Stimulated activated CD4-positive, alpha-beta T cell treated with anti-CD3 and anti-CD28 coated beads, Interleukin-15, amount 100 ng/mL, for 48 hours (primary cell): ENCODE results near the gene GNRH2.
A peak's percentile ranks its signal among the peaks of the same experiment; 100 is the strongest.
"Not testable (repeated sequence)": the region's sequence is repeated elsewhere in the genome, so short reads cannot be mapped to it uniquely, and the experiment has no call there.

Experiments used
- DNase-seq, 2 donors: peaks; one replicate each; pipeline ENCODE4 v3.0.0-alpha.2; 2020; ENCODE audit warnings: low read depth in 2 of 2

GNRH2 gene

GRCh38 chr20:3041854-3042409, 1.5 kb upstream of the GNRH2 start:
- no peak for DNase-seq

GRCh38 chr20:3042625-3043024, 797 bp upstream of the GNRH2 start:
- no peak for DNase-seq

GRCh38 chr20:3044336-3044965, 1.0 kb downstream of the GNRH2 start:
- DNase-seq = no peak

DNA sequence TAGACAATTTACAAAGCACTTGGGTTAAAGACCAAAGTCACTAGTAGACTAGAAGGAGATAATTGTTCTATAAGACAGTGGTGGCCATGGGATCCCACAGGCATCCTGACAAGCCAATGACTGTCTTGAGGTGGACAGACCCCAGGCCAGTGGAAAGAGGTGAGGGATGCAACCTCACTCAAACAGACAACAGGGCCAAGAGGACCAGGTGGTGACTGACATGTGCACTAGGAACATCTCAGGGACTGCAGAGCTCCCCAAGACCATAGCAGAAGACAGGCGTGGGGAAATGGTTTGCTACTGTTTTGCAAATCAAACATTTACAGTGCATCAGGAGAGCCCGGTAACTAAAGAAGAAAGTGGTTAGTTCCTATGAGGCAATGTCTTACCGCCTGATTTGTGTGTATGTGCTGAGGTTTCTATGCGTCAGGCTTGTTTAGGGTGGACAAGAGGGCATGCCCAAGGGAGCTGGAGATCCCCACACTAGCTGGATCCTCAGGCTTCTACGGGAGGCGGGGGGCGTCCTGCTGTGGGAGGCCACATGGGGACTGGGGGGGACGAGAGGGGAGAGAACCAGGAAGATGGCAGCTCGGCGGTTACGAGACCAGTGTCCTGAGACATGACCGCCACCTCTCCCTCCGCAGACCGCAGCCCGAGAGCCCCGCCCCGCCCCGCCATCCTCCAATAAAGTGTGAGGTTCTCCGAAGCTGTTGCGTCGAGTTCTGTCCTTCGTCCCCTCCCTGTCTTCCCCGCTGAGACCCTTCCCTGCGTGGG, 1.8 kb downstream of the GNRH2 start:
- peak; percentile 50 to 51 for DNase-seq

GRCh38 chr20:3045816-3046676, 2.6 kb downstream of the GNRH2 start, which contains the start of gene MRPS26:
Gene MRPS26, plus strand, starts transcription at chr20:3046052. Its CDS starts 17 bp downstream, at chr20:3046069.
- DNase-seq = peak; percentile 69 to 82

DNA sequence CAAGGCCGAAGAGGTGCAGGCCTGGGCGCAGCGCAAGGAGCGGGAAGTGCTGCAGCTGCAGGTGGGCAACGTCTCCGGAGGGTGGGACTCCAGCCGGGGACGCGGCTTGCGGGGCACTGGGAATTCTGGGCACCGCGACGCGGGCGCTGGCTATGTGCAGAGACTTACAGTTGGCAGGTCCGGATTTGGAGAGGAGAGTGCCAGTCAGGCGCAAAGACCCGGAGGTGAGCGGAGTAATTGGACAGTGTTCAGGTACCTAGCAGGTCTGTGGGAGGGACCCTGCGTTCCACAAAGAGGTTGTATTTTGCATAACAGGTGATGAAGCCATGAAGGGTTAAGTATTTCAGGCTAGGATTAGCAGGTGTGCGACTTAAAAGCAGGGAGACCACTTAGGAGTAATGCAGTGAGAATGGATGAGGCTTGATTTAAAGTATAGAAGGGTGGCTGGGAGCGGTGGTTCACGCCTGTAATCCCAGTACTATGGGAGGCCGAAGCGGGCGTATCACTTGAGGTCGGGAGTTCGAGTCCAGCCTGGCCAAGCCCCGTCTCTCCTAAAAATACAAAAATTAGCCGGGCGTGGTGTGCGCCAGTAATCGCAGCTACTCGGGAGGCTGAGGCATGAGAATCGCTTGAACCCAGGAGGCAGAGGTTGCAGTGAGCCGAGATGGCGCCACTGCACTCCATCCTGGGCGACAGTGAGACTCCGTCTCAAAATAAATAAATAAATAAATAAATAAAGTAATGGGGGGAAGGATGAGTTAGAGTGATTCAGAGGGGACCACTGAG, 3.4 kb downstream of the GNRH2 start:
- no peak for DNase-seq

GRCh38 chr20:3047486-3048419, 4.3 kb downstream of the GNRH2 start:
- DNase-seq = no peak

GRCh38 chr20:3051385-3052019, 8.1 kb downstream of the GNRH2 start:
- DNase-seq = no peak

- DNase-seq = no peak
Observed at GRCh38 chr20:3059489-3059888, 16.1 kb downstream of the GNRH2 start.

DNA sequence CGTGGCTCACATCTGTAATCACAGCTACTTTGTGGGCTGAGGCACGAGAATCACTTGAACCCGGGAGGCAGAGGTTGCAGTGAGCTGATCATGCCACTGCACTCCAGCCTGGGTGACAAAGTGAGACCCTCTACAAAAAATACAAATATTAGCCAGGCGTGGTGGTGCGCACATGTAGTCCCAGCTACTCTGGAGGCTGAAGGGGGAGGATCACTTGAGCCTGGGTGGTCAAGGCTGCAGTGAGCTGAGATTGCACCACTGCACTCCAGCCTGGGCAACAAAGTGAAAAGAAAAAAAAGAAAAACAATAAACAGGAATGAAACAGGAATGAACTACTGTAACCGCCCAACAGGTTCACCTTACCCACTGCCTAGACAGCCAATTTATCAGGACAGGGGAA, 20.7 kb downstream of the GNRH2 start:
- not testable (repeated sequence) for DNase-seq

DNA sequence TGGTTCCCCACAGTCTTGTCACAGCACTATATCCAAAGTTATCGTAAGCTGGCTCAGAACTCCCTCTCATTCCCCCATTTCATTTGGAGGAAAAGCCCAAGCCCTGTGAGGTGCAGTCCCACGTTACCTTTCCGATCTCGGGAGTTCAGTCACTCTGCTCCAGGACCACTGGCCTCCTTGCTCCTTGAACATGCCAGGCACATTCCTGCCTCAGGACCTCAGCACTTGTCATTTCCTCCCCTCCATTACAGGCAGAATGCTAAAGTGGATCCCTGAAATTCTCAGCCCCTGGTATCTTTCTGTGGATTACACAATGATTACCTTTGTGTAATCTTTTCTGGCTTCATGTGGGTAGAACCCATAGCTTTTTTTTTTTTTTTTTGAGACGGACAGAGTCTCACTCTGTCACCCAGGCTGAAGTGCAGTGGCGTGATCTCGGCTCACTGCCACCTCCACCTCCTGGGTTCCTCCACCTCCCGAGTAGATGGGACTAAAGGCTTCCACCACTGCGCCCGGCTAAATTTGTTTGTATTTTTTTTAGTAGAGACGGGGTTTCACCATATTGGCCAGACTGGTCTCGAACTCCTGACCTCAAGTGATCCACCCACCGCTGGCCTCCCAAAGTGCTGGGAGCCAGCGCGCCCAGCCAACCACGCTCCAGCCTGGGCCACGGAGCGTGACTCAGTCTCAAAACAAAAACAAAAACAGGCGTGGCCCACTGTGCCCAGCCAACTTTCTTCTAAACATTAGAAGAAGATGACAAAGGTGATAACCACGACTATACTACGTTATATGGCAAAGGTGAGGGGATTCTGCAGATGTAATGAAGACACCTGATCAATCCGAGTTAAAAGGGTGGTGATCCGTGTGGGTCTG, 24.0 kb downstream of the GNRH2 start:
- DNase-seq = no peak

DNA sequence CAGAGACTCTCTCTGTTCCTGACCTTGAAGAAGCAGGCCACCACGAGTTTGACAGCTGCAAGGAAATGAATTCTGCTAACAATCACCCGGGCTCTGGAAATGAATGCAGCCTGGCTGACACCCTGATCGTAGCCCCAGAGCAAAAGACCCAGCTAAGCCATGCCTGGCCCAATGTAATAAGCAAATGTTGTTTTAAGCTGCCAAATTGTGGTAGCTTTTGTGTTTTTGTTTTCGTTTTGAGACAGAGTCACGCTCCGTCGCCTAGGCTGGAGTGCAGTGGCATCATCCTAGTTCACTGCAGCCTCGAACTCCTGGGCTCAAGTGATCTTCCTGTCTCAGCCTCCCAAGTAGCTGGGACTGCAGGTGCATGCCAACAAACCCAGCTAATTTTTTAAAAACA, 24.7 kb downstream of the GNRH2 start:
- no peak for DNase-seq

- DNase-seq = no peak
Observed at GRCh38 chr20:3068986-3069900, 25.8 kb downstream of the GNRH2 start.

GRCh38 chr20:3070725-3071124, 27.3 kb downstream of the GNRH2 start:
- DNase-seq = no peak

GRCh38 chr20:3071266-3071609, 27.8 kb downstream of the GNRH2 start:
- no peak for DNase-seq

- DNase-seq = peak in 1 of 2 donors; percentile 60
Observed at GRCh38 chr20:3071610-3072529, 28.4 kb downstream of the GNRH2 start, which contains the start of gene OXT. Gene OXT, plus strand, starts transcription at chr20:3071620. Its CDS starts 36 bp downstream, at chr20:3071656.
